ENCODE measurements around the gene MEGF10.
"Not testable (repeated sequence)": the region's sequence is repeated elsewhere in the genome, so short reads cannot be mapped to it uniquely, and the experiment has no call there.

Gene MEGF10

DNA sequence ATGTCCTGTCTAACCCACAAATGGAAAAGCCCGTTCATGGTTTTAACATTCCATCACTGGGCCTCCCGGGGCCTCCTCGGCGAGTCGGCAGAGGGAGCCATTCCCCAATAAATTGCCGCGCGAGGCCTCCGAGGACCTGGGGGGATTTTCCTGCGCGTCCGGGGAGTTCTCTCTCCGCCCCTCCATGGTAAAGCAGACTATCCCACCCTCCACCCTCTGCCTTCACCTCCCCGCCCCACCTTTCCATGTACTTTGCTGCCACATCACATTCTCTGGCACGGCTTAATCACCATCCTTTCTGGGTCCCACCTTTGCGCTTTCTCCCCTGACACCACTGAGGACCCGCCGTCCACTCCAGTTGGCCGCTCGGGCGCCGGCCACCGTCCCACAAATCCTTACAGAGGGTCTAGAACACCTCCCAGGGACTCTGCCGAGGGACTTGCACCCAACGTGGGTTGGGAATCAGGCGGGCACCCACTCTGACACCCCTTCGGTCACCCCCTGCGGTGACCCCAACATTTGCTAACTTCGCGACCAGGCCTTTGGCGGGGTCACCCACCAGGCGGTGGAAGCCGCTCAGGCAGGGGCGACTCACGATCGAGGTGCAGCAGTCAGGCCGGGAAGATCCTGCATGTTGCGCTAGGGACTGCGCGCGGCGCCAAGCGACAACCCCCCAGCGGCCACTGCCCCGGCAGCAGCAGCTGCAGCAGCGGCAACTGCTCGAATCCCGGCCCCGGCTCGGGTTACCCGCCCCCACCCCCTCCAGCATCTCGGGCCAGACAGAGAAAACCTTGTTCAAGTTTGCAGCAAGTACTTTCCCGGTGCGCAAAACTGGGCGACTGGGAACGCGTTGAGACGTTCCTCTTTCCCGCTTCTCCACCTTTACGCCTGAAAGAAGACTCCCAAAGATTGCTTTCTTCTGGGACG, at the start of gene MEGF10:
MEGF10 (plus strand) TSS at position 778 of the 927 bp plus-strand sequence. CDS start 40,513 bp downstream, outside the sequence.
- DNase-seq (ENCODE audit: low read depth in 2 of 2): no peak

DNA sequence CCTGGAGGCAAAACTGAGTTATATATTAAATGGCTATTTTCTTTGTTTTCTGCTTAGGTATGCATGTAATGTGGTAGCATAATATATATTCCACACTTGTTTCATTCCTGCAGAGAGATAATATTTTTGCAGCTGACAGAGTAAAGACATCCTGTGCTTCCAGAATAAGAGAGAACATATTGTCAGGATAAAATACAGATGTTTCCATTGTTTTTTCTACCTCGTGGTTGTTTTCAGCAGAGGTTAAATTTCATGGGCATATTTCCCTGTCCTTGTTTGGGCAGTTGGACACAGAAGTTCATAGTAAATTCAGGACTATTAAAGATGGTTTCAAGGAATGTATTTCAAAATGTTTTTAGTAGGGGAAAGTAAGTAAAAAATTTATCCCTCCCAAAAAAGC, 47.6 kb upstream of the MEGF10 start:
- DNase-seq (ENCODE audit: low read depth in 2 of 2): no peak

DNA sequence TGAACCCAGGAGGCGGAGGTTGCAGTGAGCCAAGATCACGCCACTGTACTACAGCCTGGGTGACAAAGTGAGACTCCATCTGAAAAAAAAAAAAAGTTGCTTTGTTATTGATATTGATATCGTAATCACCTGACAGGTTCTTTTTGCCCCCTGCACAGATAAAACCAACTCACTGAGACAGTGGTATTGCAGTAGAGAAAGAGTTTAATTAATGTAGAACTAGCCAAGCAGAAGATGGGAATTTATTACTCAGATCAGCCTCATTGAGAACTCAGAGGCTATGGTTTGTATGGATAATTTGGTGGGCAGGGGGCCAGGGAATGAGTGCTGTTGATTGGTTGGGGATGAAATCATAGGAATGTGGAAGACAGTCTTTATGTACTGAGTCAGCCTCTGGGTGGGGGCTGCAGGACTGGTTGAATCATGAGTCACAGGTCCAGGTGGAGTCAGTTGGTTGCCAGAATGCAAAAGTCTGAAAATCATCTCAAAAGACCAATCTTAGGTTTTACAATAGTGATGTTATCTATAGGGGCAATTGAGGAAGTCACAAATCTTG, 35.8 kb upstream of the MEGF10 start:
- DNase-seq (ENCODE audit: low read depth in 2 of 2): no peak

DNA sequence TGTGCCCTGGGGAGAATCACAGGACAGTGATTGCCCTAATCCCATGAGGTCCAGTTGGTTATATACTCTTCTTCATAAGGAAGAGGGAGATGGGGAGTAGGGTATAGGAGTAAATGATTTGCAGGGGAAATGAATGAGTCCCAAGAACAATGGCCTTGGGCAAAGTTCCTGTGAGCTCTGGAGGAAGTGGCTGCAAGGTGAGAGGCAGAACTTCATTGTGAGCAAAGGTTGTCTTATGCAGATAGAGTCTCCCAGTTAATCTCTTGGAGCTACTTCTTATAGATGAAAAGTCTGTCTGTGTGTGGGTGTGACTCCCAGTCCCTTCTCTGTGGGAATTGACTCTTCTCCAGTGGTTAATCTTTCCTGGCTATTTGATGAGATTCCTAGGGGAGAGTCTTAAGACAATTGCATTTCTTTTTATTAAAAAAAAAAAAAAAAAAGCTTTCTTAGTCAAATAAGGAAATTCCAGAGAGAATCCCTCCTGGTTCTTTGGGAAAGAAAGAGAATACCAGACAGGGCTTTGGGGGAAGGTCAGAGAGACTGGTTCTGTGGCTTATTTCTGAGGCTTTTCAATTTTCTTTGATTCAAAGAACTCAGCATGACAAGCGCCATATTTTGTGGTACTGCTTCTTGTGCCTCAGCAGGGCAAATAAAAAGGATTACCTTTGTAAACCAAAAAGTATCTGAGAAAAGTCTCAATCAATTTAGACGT, 33.6 kb upstream of the MEGF10 start:
- DNase-seq (ENCODE audit: low read depth in 2 of 2): no peak

DNA sequence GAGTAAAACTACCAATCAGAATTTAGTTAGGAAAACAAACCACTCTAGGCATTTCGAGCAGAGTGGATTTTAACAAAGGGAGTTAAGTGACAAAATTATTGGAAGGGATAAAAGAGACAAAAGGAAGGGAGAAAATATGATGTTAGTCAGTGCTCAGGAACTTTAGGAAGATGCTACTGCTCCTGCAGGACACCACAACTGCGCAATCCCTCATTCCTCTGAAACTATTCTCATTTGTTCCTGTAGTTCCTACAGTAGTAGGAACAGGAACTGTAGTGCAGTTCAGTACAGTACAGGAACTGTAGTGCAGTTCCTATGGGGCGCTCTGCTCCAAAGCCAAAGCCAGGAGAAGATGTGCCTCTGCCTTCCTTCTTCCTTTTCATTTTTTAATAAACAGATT, 29.9 kb upstream of the MEGF10 start:
- DNase-seq (ENCODE audit: low read depth in 2 of 2): no peak

DNA sequence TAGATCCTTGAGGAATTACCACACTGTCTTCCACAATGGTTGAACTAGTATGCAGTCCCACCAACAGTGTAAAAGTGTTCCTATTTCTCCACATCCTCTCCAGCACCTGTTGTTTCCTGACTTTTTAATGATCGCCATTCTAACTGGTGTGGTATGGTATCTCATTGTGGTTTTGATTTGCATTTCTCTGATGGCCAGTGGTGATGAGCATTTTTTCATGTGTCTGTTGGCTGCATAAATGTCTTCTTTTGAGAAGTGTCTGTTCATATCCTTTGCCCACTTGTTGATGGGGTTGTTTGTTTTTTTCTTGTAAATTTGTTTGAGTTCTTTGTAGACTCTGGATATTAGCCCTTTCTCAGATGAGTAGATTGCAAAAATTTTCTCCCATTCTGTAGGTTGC, 25.1 kb upstream of the MEGF10 start:
- DNase-seq (ENCODE audit: low read depth in 2 of 2): not testable (repeated sequence)

DNA sequence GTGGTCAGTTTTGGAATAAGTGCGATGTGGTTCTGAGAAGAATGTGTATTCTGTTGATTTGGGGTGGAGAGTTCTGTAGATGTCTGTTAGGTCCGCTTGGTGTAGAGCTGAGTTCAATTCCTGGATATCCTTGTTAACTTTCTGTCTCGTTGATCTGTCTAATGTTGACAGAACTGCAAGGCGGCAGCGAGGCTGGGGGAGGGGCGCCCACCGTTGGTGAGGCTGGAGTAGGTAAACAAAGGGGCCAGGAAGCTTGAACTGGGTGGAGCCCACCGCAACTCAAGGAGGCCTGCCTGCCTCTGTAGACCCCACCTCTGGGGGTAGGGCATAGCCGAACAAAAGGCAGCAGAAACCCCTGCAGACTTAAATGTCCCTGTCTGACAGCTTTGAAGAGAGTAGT, 22.3 kb upstream of the MEGF10 start:
- DNase-seq (ENCODE audit: low read depth in 2 of 2): not testable (repeated sequence)

DNA sequence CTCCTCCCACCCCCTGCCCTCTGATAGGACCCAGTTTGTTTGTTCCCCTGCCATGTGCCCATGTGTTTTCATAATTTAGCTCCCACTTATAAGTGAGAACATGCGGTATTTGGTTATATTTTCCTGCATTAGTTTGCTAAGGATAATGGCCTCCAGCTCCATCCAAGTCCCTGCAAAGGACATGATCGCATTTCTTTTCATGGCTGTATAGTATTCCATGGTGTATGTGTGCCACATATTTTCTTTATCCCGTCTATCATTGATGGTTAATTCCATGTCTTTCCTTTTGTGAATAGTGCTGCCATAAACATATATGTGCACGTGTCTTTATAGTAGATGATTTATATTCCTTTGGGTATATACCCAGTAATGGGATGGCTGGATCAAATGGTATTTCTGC, 19.9 kb upstream of the MEGF10 start:
- DNase-seq (ENCODE audit: low read depth in 2 of 2): not testable (repeated sequence)

DNA sequence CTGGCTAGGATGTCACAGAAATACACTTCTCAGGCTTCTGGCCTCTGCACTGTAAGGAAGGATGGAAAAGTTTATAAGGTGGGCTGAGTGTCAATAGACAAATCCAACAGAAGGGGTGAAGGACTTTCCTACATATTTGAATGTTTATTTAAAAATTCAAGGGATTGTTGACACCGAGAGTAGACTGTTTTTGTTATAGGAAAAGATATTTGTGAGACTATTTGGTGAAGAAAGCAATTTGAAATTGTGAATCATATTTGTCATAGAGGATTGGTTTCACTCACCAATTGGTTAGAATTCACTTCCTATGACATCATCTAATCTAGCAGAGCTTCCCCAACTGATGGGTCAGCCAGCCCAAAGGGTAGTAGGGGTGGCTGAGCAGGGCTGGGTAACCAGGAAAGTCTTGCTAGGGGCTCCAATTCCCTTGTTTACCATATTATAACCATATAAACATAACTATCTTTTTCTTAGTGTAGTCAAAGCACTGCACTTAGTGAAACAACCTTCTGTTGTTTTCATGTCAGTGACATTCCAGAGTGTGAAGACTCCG, 14.9 kb upstream of the MEGF10 start:
- DNase-seq (ENCODE audit: low read depth in 2 of 2): no peak

DNA sequence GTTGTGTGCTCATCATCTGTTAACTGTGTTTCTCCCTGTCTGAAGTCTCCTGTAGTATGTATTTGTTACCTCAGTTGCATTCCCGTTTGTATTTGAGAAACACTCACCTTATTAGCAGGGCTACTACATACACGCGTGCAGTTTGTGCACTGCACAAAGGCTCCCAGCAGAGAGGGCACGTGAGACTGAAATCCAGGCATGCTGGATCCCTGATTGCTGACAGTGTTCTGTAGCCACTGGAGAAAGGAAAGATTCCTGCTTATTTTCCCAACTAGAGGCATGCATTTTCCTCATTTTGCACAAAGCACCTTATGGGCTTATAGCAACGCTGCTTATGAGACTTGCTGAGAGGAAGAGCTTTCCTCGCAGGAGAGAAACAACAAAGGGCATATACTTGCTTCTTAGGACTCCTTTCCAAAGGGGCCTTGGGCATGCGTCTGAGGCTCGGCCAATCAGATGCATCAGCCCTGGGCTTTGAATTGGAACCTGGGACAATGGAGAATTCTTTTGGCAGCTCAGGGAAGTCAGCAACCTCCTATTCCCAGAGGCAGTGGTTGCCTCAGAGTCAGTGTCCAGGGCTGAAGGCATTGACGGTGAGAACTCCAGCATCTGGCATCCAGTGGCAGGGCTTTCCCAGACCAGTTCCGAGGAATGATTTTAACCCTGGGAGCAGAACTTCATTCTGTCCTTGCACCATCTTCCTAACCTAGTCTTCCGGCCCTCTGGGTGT, 9.9 kb upstream of the MEGF10 start:
- no peak for DNase-seq (ENCODE audit: low read depth in 2 of 2)

DNA sequence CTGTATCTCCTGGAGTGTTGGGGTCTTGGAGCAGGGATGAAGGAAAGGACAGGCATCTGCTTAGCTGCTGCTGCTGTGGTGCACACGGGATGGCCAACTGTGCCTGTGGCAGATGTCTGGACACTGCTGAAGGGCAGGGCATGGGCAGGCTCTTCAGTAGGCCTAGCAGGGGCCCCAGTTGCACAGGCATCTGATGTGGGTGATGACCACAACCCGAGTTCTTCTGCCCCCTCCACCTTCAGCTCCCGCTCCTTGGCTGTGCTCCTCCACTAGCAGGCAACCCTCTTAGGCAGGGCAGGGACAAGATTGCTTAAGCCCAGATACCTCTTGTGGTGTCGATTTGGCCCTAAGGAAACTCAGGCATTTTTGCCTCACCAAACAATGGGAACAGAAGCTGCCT, 9.0 kb upstream of the MEGF10 start:
- DNase-seq (ENCODE audit: low read depth in 2 of 2): no peak

DNA sequence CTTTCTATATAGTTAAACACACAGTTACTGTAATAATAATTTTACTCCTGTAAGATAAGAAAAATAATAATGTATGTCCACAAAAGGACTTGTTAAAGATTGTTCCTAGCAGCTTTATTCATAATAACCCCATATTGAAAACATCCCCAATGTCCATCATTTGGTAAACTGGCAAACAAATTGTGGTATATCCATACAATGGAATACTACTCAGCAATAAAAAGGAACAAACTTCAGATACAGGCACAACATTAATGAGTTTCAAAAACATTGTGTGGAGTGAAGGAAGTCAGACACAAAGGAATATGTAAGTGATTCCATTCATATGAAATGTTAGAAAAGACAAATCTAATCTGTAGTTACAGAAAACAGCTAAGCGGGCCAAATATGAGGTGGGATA, 1.9 kb upstream of the MEGF10 start:
- no peak for DNase-seq (ENCODE audit: low read depth in 2 of 2)

DNA sequence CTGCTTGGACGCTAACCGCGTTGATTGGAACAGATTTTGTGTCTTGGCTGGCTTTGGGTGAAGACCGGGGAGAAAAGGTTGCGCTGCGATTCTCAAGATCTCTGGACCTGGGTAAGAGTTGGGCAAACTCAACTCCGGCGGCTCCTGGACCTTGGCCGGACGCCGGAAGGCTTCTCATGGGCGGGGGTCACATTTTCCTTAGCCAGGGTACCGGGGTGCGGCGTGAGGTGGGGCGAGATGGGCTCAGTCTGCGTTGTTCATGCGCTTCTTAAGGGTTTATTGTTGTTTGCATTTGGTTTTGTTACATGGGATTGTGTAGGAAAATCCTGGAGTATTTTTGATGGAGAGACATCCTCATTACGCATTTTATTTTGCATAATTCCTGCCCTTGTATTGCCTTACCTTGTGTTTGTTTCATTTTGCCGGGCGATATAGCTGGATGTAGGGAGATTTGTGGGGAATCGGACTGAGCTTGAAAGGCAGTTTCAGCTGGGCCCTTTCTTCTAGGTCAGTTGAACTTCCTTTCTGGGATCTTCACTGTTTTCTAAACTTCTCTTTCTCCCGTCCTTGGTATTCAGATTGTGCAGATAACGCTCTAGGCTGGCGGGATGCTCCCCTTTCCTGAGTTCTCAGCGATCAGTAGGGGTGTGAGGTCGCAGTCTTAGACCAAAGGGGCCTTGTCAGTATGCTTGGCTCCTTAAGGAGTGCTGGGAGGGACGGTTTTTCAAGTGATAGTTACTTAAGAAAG, 524 bp downstream of the MEGF10 start:
- no peak for DNase-seq (ENCODE audit: low read depth in 2 of 2)

DNA sequence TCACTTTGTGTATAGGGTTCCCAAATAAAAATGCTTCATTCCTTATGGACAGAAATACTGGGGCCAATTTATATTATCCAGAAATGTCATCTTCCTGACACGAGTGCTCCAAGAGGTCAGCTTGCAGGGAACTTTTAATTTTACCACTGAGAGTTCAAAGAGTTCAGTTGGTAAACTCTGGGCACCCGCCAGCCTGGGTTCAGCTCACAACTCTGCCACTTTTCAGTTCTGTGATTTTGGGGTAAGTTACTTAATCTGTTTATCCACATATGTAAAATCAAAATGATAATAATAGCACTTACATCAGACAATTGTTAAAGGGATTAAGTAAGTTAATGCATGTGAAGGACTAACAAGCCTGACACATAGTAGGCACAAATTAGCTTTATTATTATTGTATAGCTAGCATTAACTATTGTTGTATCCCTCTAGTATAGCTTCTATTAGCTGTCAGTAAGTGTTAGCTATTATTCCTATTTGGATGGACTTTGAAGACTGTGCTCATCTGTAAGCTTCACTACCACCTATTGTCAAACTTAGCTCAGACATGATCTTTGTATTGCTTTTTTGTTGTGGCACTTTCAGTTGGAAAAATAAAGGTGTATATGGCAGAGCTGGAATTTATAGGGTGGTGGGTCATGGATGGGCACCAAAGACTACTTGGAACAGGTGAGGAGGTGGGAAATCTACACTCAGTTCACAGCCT, 1.6 kb downstream of the MEGF10 start:
- DNase-seq (ENCODE audit: low read depth in 2 of 2): no peak

DNA sequence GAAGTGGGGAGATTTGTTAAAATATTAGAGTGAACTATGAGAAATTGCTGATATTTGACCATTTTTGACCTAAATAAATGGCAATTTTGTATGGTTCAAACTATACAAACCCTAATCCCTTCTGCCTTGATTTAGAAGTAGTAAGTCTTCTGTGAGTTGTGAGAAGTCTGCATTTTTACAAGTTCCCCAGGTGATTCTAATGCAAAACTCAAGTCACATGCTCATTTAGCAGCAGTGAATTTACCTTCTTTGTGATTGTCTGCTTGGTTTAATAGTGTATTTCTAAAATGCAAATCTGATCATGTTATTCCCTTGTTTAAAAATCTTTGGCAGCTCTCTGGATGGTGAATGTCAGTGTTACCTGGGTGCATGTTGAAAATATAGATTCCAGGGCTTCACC, 2.8 kb downstream of the MEGF10 start:
- DNase-seq (ENCODE audit: low read depth in 2 of 2): no peak

DNA sequence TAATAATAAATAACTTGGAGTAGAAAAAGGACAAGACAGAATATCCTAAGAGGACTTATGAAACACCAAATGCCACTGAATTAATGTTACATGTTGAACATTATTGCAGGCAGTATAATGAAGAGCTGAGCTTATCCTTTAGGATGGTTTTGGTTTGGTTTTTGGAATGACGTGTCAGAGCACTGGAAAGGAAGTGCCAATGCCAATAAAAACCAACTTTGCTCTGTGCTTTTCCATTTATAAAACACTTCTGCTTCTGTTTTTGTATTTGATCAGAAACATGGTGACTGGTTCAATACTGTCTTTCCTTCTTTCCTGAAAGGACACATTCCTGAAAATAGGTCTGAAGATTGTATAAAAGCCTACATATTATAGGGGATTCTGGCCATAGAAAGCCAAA, 4.2 kb downstream of the MEGF10 start:
- DNase-seq (ENCODE audit: low read depth in 2 of 2): no peak

DNA sequence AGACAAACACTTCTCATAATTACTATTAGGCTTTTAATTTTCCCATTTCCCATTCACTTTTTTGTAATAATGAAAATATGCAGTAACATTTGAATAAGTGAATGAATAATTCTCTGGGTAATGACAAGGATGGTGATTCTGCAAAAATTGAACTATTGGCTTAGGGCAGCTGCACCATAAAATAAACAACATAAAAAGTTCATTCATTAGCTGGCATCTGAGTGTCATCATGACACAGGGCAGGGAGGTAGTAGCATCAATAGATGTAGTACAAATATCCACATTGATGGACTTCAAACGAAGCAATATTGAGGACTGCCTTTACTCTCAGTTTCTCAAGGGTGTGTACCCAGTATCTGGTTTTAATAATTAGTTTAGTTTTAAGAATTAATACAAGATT, 4.9 kb downstream of the MEGF10 start:
- no peak for DNase-seq (ENCODE audit: low read depth in 2 of 2)

DNA sequence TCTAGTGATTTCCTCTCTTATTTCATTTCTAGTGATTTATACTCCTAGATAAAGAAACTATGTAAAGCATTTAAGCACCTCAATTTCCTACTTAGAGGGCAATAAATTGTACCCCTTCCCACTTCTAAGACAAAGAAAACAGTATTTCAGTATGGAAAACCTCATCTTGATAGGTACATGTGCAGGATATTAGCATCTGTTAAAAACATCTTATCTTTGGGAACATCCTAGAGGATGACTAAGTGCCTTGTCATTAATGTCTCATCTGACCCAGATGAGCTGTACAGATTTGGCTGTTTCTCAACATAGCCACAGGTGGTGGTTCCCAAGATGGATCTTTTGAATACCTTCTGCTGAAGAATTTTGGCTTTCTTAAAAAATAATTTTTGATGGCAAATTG, 5.7 kb downstream of the MEGF10 start:
- DNase-seq (ENCODE audit: low read depth in 2 of 2): no peak

DNA sequence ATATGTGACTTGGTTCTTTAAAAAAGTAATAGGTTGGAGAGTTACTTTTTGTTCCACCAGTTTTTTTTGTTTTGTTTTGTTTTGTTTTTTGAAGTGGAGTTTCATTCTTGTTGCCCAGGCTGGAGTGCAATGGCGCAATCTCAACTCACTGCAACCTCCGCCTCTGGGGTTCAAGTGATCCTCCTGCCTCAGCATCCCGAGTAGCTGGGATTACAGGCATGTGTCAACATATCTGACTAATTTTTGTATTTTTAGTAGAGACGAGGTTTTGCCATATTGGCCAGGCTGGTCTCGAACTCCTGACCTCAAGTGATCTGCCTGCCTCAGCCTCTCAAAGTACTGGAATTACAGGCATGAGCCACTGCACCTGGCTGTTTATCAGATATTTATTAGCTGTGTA, 6.3 kb downstream of the MEGF10 start:
- DNase-seq (ENCODE audit: low read depth in 2 of 2): not testable (repeated sequence)

DNA sequence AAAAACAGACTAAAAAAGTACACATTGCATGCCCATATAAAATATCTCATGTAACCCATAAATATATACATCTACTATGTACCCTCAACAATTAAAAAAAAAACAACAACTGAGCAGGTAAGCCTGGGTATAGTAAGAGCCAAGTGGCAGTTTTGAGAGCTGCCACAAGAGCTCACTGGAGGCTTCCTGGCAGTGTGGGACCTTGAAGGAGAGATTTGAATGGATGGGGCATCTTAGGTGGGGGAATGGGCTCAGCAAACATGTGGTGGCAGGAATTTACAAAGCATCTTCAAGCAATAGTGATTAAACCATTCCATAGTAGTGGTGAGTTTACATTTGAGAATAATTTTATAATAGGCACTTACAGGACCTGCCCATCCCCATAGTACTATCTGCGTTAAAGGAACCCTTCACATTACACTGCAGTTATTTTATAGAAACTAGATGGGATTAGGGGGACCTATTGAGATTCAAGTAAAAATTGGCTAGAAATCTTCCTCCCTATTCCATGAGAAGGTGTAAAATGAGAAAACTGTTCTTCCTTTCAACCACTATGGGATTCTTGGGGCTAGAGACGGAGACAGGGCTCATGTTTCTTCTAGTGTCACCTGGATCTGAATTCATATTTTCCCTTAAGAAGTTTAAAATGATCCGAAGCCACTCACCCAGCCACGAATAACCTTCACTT, 6.9 kb downstream of the MEGF10 start:
- no peak for DNase-seq (ENCODE audit: low read depth in 2 of 2)
